ENCODE measurements around the gene POLE2.

DNA sequence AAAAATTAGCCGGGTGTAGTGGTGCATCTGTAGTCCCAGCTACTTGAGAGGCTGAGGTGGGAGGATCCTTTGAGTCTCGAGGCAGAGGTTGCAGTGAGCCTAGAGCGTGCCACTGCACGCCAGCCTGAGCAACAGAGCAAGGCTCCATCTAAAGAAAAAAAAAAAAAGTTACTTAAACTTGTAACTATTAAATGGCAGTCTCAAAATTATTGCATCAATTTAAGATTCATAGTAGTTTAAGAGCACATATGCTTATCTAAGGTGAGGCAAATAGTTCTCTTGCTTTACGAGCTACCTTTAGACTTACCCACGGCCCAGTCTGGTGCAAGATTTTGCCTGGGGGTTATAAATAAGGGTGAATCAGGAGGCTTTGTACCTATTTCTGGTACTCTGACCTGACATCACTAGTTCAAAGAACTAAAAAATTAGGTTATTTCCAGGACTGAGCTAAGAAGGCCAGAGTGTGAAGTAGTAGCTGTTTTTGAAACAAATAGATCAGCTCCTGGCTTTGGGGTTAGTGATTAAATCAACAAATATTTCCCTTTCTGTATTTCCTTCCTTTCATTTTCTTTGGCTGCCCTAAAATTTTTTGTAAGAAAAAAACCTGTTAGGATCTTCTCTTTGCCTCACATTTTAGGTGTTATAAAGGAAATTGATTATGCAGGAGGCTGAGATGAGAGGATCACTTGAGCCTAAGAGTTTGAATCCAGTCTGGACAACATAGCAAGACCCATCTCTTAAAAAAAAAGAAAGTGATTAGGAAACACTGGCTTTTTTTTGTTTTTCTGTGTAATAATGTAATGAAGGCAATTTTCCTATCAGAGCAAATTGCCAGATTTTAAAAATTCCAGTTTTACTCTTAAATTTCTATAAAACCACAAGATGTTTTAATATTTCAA is 63.8 kb downstream of the POLE2 start:
- TF ChIP-seq, protein P1, sequence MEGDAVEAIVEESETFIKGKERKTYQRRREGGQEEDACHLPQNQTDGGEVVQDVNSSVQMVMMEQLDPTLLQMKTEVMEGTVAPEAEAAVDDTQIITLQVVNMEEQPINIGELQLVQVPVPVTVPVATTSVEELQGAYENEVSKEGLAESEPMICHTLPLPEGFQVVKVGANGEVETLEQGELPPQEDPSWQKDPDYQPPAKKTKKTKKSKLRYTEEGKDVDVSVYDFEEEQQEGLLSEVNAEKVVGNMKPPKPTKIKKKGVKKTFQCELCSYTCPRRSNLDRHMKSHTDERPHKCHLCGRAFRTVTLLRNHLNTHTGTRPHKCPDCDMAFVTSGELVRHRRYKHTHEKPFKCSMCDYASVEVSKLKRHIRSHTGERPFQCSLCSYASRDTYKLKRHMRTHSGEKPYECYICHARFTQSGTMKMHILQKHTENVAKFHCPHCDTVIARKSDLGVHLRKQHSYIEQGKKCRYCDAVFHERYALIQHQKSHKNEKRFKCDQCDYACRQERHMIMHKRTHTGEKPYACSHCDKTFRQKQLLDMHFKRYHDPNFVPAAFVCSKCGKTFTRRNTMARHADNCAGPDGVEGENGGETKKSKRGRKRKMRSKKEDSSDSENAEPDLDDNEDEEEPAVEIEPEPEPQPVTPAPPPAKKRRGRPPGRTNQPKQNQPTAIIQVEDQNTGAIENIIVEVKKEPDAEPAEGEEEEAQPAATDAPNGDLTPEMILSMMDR (IDR thresholded peaks at IDR 0.05; ENCODE audit: insufficient read depth, low read depth, low read length) = no peak
- TF ChIP-seq EZH2 (IDR thresholded peaks at IDR 0.05; ENCODE audit: insufficient read depth, low read length) = no peak
